ENCODE results near the gene POLR1A. TPM values are rescaled to one million over a fixed set of nuclear protein-coding genes. Genes with fewer than 3 reads are reported as not detected.

Gene POLR1A
- total and polyA plus RNA-seq, 2 of the 8 experiments (the other 6 are each of a cell fraction or from before 2014, with no cell fraction given), result 8.9 to 58.1 TPM

DNA sequence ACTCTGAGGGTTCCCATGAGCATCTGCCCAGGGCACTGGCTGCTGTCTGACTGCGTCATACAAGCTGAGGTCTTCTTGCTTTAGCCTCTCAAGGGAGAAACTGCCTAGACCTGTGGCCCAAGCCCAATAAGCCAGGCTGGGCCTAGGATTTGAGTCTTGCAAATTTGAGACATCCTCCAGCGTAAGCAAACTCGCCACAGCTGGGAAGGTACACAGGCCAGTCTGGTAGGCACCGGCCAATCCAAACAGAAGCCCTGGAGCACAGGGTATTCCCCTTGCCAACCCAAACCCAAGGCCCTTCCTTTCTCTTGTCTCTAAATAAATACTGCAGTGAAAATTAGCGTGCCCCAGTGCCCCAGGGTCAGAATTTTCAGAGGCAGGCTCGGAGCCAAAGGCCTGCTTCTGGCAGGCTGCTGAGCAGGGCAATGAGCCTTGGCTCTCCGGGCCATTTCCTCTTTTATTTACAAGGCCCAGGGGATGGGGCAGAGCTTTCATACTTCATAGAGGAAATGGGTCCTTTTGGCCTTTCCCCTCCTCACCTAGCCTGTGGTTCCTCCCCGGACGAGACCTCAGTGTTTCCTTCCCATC, 33.3 kb downstream of the POLR1A start:
- H3K9me3 ChIP-seq (ENCODE audit: insufficient read depth in 2 of 2, low read depth in 1 of 2, low read length in 1 of 2), result no peaks in the 10 kb centered on the region
- H3K36me3 ChIP-seq (ENCODE audit: control insufficient read depth in 2 of 4, insufficient read depth in 4 of 4, low read length in 3 of 4), result peaks cover 24 to 81% (median 71%) of the 10 kb centered on the region in 4 experiments
- H4K8ac ChIP-seq (ENCODE audit: extremely low read depth, insufficient read depth, low read length), result no peak overlapping the region
- DNase-seq (ENCODE audit: low read depth in 1 of 2, low spot score in 2 of 2), result no peak
- H2BK5ac ChIP-seq (ENCODE audit: low read depth, low read length), result no peak overlapping the region
- no peaks in the 10 kb centered on the region for H3K79me1 ChIP-seq (ENCODE audit: low read depth, low read length)
- peaks cover 0 to 8% of the 10 kb centered on the region in 2 experiments for H4K20me1 ChIP-seq (replicated peaks in 1 of 2; ENCODE audit: control insufficient read depth in 1 of 2, insufficient read depth in 2 of 2, low read length in 2 of 2)
- no peak overlapping the region for H3K14ac ChIP-seq (ENCODE audit: insufficient read length)
- ChIA-PET POLR2A (ENCODE audit: partially characterized antibody) (no interaction called here), CTCF (ENCODE audit: partially characterized antibody) (interaction anchor here (1.4 kb wide), 1 partner anchor 8 kb away, joined by 5 read pairs; no protein-coding TSS in a partner anchor)
- H3K4me2 ChIP-seq (ENCODE audit: insufficient read depth in 1 of 2, low read depth in 2 of 2, low read length in 2 of 2), result no peak overlapping the region
- no peak overlapping the region for H2AFZ ChIP-seq (ENCODE audit: low read length)
- no peak overlapping the region for H3K18ac ChIP-seq (ENCODE audit: extremely low read depth, low read length)
- TF ChIP-seq EZH2 (IDR thresholded peaks at IDR 0.05; ENCODE audit: low read depth, low read length, severe bottlenecking) (no peak), BACH1 (IDR thresholded peaks at IDR 0.05; ENCODE audit: low read length) (no peak), SUZ12 (IDR thresholded peaks at IDR 0.05; ENCODE audit: low read length) (no peak), MAFK (IDR thresholded peaks at IDR 0.05; ENCODE audit: low read depth, low read length) (no peak), GABPA (IDR thresholded peaks at IDR 0.05; ENCODE audit: borderline replicate concordance, insufficient read depth, low read length) (no peak), CTBP2 (IDR thresholded peaks at IDR 0.05; ENCODE audit: borderline replicate concordance, insufficient read depth, insufficient read length, low read length) (no peak), SIX5 (IDR thresholded peaks at IDR 0.05; ENCODE audit: low read depth, low read length) (no peak), CBX8 (IDR thresholded peaks at IDR 0.05; ENCODE audit: borderline replicate concordance, low read depth, low read length) (no peak)
- TF ChIP-seq, protein P1, sequence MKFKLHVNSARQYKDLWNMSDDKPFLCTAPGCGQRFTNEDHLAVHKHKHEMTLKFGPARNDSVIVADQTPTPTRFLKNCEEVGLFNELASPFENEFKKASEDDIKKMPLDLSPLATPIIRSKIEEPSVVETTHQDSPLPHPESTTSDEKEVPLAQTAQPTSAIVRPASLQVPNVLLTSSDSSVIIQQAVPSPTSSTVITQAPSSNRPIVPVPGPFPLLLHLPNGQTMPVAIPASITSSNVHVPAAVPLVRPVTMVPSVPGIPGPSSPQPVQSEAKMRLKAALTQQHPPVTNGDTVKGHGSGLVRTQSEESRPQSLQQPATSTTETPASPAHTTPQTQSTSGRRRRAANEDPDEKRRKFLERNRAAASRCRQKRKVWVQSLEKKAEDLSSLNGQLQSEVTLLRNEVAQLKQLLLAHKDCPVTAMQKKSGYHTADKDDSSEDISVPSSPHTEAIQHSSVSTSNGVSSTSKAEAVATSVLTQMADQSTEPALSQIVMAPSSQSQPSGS (IDR thresholded peaks at IDR 0.05; ENCODE audit: low read length), result no peak
- TF ChIP-seq, protein P2, sequence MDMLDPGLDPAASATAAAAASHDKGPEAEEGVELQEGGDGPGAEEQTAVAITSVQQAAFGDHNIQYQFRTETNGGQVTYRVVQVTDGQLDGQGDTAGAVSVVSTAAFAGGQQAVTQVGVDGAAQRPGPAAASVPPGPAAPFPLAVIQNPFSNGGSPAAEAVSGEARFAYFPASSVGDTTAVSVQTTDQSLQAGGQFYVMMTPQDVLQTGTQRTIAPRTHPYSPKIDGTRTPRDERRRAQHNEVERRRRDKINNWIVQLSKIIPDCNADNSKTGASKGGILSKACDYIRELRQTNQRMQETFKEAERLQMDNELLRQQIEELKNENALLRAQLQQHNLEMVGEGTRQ (IDR thresholded peaks at IDR 0.05; ENCODE audit: low read length), result no peak
- H2BK20ac ChIP-seq (ENCODE audit: low read length), result no peak overlapping the region
- no peak overlapping the region for H2AK5ac ChIP-seq (ENCODE audit: low read depth, low read length)
- no peak overlapping the region for H3K4ac ChIP-seq (replicated peaks; ENCODE audit: insufficient read length, low read depth, low read length)
- no peak for FAIRE-seq
- H3K23ac ChIP-seq (ENCODE audit: insufficient read length), result no peak overlapping the region
- no peaks in the 10 kb centered on the region for H3K27me3 ChIP-seq (replicated peaks in 1 of 4; ENCODE audit: control insufficient read depth in 3 of 4, extremely low read depth in 1 of 4, insufficient read depth in 3 of 4, low read length in 3 of 4)
- no peak overlapping the region for H2BK12ac ChIP-seq (ENCODE audit: low read depth, low read length)
- no peak overlapping the region for H2BK120ac ChIP-seq (replicated peaks; ENCODE audit: low read depth, low read length)
- no peaks in the 10 kb centered on the region for H3K4me1 ChIP-seq (replicated peaks in 1 of 4; ENCODE audit: control insufficient read depth in 3 of 4, insufficient read depth in 4 of 4, low read length in 3 of 4)
- no peak overlapping the region for H3K4me3 ChIP-seq (ENCODE audit: extremely low read depth in 1 of 4, insufficient read depth in 2 of 4, low read depth in 3 of 4, low read length in 4 of 4)
- H3K9ac ChIP-seq (replicated peaks in 1 of 4; ENCODE audit: extremely low read depth in 1 of 4, low read depth in 3 of 4, low read length in 3 of 4), result no peak overlapping the region
- no peak overlapping the region for H3K56ac ChIP-seq (replicated peaks; ENCODE audit: insufficient read length, low read depth, low read length)
- H3K27ac ChIP-seq (ENCODE audit: low read depth, low read length), result no peak overlapping the region
- no peaks in the 10 kb centered on the region for H3K79me2 ChIP-seq (ENCODE audit: control insufficient read depth in 1 of 2, insufficient read depth in 2 of 2, low read length in 2 of 2)
- no peaks in the 10 kb centered on the region for H3K23me2 ChIP-seq (ENCODE audit: low read depth, low read length)
- H4K5ac ChIP-seq (ENCODE audit: insufficient read length, low read depth, low read length), result no peak overlapping the region
- 92% methylated on average over 9 of the region's 9 CpGs; no CpG with 5 or more reads in 1 of the 2 experiments for WGBS, 2 experiments (ENCODE audit: extremely low coverage in 1 of 2, insufficient coverage in 1 of 2, insufficient read length in 1 of 2, insufficient replicate concordance in 2 of 2, low coverage in 1 of 2, low lambda C conversion rate in 2 of 2, missing lambda C conversion rate in 1 of 2)
- H4K91ac ChIP-seq (replicated peaks; ENCODE audit: insufficient read length, low read length), result no peak overlapping the region
- H2BK15ac ChIP-seq (ENCODE audit: low read length), result no peak overlapping the region

All from H1 (cell line).